Cardiac muscle cell (in vitro differentiated cells and primary cell): ENCODE results near the gene GRIN2C. TPM values are rescaled to one million over a fixed set of nuclear protein-coding genes. Genes with fewer than 3 reads are reported as not detected.

ENCODE experiments used
- DNase-seq, 2 donors: peaks; one replicate each; pipeline versions ENCODE4 v3.0.0 to v3.0.0-alpha.2; 2010 to 2017; ENCODE audit warnings: low read depth in 1 of 2, low spot score in 1 of 2
- H3K27ac ChIP-seq: fragments of 200-600 bp; sonication (generic); 2 replicates; pipeline ENCODE4 v1.5.1; 2016
- H3K27me3 ChIP-seq: fragments of 200-600 bp; sonication (generic); 2 replicates; pipeline ENCODE4 v1.6.0; 2016; ENCODE audit warnings: control low read depth
- H3K36me3 ChIP-seq: fragments of 200-600 bp; sonication (generic); 2 replicates; pipeline ENCODE4 v1.5.1; 2016; ENCODE audit warnings: control low read depth
- H3K4me1 ChIP-seq: fragments of 200-600 bp; sonication (generic); 2 replicates; pipeline ENCODE4 v1.8.1; 2017; ENCODE audit warnings: low read depth, mild to moderate bottlenecking, mixed run types
- H3K4me3 ChIP-seq: fragments of 200-600 bp; sonication (generic); 2 replicates; pipeline ENCODE4 v1.5.1; 2016; ENCODE audit warnings: mild to moderate bottlenecking
- H3K9me3 ChIP-seq: fragments of 200-600 bp; sonication (generic); 2 replicates; pipeline ENCODE4 v1.5.1; 2017; ENCODE audit warnings: low read depth, mild to moderate bottlenecking, control low read depth
- polyA plus RNA-seq: library from polyadenylated mRNA; unstranded; fragments of >200 nt; fragmentation: Nextera tagmentation; extraction: Ambion mirVana; gene quantifications from 2 replicates; pipeline ENCODE4 v1.2.1, GENCODE V29; 2016
- total RNA-seq: library from RNA; depleted of rRNA; stranded (reverse); fragments of >200 nt; gene quantifications from 2 replicates; pipeline ENCODE4 v1.2.3, GENCODE V29; 2016
- TF ChIP-seq, protein P1 (sequence below): IDR thresholded peaks from 2 replicates; pipeline ENCODE4 v1.5.1; 2012; ENCODE audit warnings: low read depth, mild to moderate bottlenecking, low read length

Gene GRIN2C
- total and polyA plus RNA-seq, 2 experiments from 2014 or later = 0.71 to 6.1 TPM

DNA sequence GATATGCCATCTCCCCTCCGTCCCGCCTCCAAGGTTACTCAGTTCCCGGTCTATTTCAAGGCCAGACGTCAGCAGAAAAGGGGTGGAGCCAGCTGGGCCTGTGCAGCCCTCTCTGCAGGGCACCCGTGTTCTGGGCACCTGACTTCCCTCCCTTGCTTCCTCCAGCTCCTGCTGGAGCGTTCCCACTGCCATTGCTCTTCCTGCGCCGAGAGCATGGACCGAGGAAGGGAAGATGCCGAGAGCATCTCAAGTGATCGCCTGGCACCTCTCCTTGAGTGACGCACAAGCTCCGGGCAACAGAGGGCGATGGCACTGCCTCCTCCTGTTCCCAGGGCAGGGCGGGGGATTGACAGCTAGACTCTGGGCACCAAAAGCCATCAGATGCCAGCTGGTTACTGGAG lies 54.1 kb downstream of the GRIN2C start:
- DNase-seq = peak in 1 of 2 donors; percentile 45
- H3K4me1 ChIP-seq = peaks cover 23% of the 10 kb centered on the region
- TF ChIP-seq, protein P1, sequence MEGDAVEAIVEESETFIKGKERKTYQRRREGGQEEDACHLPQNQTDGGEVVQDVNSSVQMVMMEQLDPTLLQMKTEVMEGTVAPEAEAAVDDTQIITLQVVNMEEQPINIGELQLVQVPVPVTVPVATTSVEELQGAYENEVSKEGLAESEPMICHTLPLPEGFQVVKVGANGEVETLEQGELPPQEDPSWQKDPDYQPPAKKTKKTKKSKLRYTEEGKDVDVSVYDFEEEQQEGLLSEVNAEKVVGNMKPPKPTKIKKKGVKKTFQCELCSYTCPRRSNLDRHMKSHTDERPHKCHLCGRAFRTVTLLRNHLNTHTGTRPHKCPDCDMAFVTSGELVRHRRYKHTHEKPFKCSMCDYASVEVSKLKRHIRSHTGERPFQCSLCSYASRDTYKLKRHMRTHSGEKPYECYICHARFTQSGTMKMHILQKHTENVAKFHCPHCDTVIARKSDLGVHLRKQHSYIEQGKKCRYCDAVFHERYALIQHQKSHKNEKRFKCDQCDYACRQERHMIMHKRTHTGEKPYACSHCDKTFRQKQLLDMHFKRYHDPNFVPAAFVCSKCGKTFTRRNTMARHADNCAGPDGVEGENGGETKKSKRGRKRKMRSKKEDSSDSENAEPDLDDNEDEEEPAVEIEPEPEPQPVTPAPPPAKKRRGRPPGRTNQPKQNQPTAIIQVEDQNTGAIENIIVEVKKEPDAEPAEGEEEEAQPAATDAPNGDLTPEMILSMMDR = no peak

GRCh38 chr17:74804683-74805082 lies 55.0 kb downstream of the GRIN2C start:
- no peak for DNase-seq
- TF ChIP-seq, protein P1 = no peak
- Histone ChIP-seq H3K9me3 (no peaks in the 10 kb centered on the region), H3K27me3 (no peaks in the 10 kb centered on the region), H3K4me3 (no peak overlapping the region), H3K36me3 (no peaks in the 10 kb centered on the region), H3K27ac (no peak overlapping the region), H3K4me1 (peaks cover 23% of the 10 kb centered on the region)

More for the DNA sequence above, 54.1 kb downstream of the GRIN2C start:
- Histone ChIP-seq H3K36me3 (no peaks in the 10 kb centered on the region), H3K9me3 (no peaks in the 10 kb centered on the region), H3K27ac (no peak overlapping the region), H3K4me3 (no peak overlapping the region), H3K27me3 (no peaks in the 10 kb centered on the region)

- Histone ChIP-seq H3K4me3 (no peak overlapping the region), H3K36me3 (no peaks in the 10 kb centered on the region), H3K27me3 (no peaks in the 10 kb centered on the region), H3K27ac (no peak overlapping the region), H3K4me1 (peaks cover 23% of the 10 kb centered on the region), H3K9me3 (no peaks in the 10 kb centered on the region)
- TF ChIP-seq, protein P1 = no peak
- DNase-seq = no peak
Observed at GRCh38 chr17:74803971-74804370, 55.7 kb downstream of the GRIN2C start.

DNA sequence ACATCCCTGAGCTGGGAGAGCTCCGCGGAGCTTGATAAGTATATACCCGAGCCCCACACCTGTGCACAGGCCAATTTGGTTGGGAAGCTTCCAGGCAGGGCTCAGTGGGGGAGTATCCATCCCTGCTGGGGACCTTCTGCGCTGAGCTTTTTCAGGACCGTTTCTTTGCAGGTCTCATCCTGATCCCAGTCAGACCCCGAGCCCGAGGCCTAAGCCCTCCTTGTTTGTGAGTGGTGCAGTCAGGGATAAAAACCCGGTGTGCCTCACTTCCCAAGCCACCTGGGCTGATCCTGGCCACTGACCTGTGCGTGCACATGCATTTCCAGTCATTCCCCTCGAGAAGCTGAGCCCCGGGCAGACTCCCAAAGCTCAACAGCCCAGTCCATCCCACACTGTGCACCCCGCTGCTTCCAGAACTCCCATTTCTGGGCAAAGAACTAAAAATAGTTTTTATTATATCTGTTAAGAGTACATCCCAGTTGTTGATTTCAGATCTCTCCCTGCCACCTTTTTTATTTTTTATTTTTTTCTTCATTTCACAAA lies 56.2 kb downstream of the GRIN2C start:
- H3K4me1 ChIP-seq = peaks cover 25% of the 10 kb centered on the region
- no peak for DNase-seq
- TF ChIP-seq, protein P1 = no peak
- no peaks in the 10 kb centered on the region for H3K36me3 ChIP-seq
- no peak overlapping the region for H3K4me3 ChIP-seq
- no peaks in the 10 kb centered on the region for H3K9me3 ChIP-seq
- H3K27me3 ChIP-seq = no peaks in the 10 kb centered on the region
- no peak overlapping the region for H3K27ac ChIP-seq

DNA sequence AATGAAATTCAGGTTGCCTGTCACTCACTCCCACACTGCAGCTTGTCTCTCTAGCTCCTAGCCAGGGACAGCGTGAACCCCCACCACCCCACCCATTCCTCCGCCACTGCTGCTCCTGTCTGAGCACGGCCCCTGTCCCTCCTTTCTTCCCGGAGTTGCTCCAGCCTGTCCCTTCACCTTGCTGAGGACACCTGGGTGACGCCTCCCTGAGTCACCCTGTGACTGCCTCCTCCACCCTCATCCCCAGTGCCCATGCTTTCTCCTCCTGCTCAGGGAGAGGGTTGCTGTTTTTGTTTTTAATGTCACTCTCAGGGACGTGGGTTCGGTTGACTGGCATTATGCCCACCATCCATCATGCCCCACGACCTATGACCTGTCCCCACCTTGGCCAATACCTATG lies 57.8 kb downstream of the GRIN2C start:
- no peaks in the 10 kb centered on the region for H3K36me3 ChIP-seq
- H3K27me3 ChIP-seq = no peaks in the 10 kb centered on the region
- TF ChIP-seq, protein P1 = no peak
- no peak for DNase-seq
- no peak overlapping the region for H3K27ac ChIP-seq
- peaks cover 35% of the 10 kb centered on the region for H3K4me1 ChIP-seq
- no peak overlapping the region for H3K4me3 ChIP-seq
- H3K9me3 ChIP-seq = no peaks in the 10 kb centered on the region
